IPS-15b (cell line): Measurements from ENCODE around the gene MEGF9.

Source experiments
- H3K27me3 ChIP-seq: one replicate; pipeline ENCODE4 v1.6.1; 2013; ENCODE audit warnings: low read length; ENCODE audit not compliant: control insufficient read depth, insufficient read depth
- H3K36me3 ChIP-seq: one replicate; pipeline ENCODE4 v1.6.1; 2013; ENCODE audit warnings: low read length; ENCODE audit not compliant: control insufficient read depth, insufficient read depth
- H3K4me1 ChIP-seq: one replicate; pipeline ENCODE4 v1.6.1; 2013; ENCODE audit warnings: mild to moderate bottlenecking, low read length; ENCODE audit not compliant: control insufficient read depth, insufficient read depth
- H3K4me3 ChIP-seq: one replicate; pipeline ENCODE4 v1.5.1; 2013; ENCODE audit warnings: low read depth, low read length
- H3K9ac ChIP-seq: one replicate; pipeline ENCODE4 v1.6.1; 2013; ENCODE audit warnings: low read depth, mild to moderate bottlenecking, low read length
- H3K9me3 ChIP-seq: one replicate; pipeline ENCODE4 v1.6.1; 2013; ENCODE audit warnings: mild to moderate bottlenecking, low read length; ENCODE audit not compliant: control insufficient read depth, insufficient read depth

MEGF9 gene

DNA sequence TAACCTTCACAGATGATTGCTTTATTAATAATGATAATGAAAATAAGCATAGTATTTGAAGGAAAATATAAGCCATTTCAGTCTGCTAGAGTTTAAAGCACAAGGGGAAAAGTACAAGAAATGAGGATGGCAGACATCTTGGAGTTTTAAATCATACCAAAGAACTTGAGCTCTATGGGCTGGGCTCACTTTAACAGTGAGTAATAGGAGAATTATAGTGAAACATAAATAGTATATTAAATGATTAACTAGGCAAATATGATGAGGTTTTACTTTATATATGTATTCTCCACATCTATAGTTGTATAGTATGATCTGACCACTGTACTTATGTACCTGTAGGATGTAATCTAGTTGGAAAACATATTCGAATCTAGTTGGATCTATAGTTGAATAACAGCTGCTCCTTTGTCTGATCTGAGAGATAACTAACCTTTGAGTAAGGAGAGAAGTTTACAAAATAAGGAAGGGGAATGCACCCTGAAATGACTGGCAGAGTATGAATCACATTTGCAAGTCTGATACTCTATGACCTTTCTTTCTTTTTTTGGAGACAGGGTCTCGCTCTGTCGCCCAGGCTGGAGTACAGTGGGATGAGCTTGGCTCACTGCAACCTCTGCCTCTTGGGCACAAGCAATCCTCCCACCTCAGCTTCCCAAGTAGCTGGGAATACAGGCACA, 17.6 kb downstream of the MEGF9 start:
- Histone ChIP-seq H3K27me3 (peaks cover 85% of the 10 kb centered on the region), H3K9me3 (no peaks in the 10 kb centered on the region), H3K4me1 (no peaks in the 10 kb centered on the region), H3K4me3 (no peak overlapping the region), H3K36me3 (no peaks in the 10 kb centered on the region), H3K9ac (no peak overlapping the region)

- no peak overlapping the region for H3K4me3 ChIP-seq
- H3K9ac ChIP-seq: no peak overlapping the region
- H3K9me3 ChIP-seq: no peaks in the 10 kb centered on the region
- peaks cover 100% of the 10 kb centered on the region for H3K27me3 ChIP-seq
- H3K36me3 ChIP-seq: no peaks in the 10 kb centered on the region
- H3K4me1 ChIP-seq: no peaks in the 10 kb centered on the region
Observed at GRCh38 chr9:120694559-120694958, 19.7 kb downstream of the MEGF9 start.

DNA sequence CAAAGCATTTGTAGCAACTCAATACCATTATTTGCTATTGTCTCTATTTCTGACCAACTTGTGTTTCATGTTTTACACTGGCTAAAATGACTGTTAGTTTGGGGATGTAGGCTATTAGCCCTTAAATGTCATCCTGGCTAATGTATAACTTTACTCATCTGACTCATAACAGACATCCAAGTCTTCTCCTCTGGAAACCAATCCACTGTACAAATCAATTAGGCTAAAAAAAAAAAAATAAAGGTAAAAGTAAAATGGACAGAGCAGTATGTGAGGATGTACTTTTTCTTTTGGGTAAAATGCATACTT, 20.6 kb downstream of the MEGF9 start:
- Histone ChIP-seq H3K9me3 (no peaks in the 10 kb centered on the region), H3K4me3 (no peak overlapping the region), H3K4me1 (no peaks in the 10 kb centered on the region), H3K36me3 (no peaks in the 10 kb centered on the region), H3K27me3 (peaks cover 100% of the 10 kb centered on the region), H3K9ac (no peak overlapping the region)

DNA sequence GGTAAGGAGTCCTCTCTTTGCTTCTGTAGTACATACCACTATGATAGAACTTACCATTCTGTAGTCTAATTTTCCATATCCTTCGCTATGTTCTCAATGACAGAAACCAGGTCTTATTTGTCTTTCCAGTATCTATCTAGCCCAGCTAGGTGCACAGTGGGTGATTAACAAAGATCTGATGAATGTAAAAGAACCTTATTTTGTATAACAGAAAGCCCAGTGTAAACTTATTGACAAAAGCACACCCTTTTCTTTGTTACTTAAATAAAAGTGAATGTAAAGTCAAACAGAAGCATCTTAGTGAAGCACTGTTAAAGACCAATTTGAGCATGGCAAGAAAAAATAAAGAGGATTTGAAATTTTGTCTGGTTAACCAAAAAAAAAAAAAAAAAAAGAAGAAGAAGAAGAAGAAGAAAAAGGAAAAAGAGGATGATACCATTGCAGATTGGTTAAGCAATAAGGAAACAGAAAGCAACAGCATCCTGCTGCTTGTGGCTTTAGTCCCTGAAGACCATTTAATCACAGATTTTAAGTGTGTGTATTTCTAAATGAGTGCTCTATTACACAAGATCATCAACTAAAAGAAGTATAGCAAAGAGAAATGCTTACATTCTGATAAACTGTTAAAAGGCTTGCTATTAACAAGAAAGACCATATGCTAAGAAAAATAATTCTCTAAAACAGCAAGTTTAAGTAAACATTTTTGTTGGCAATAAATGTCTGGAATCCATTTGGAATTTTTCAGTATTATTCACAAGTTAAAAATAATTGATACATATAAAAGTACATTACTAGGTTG, 21.2 kb downstream of the MEGF9 start:
- Histone ChIP-seq H3K27me3 (peaks cover 100% of the 10 kb centered on the region), H3K9ac (no peak overlapping the region), H3K4me1 (no peaks in the 10 kb centered on the region), H3K36me3 (no peaks in the 10 kb centered on the region), H3K9me3 (no peaks in the 10 kb centered on the region), H3K4me3 (no peak overlapping the region)

GRCh38 chr9:120690372-120690771, 23.9 kb downstream of the MEGF9 start:
- Histone ChIP-seq H3K4me1 (no peaks in the 10 kb centered on the region), H3K27me3 (peaks cover 95% of the 10 kb centered on the region), H3K9me3 (no peaks in the 10 kb centered on the region), H3K36me3 (no peaks in the 10 kb centered on the region), H3K9ac (no peak overlapping the region), H3K4me3 (no peak overlapping the region)

GRCh38 chr9:120689860-120690259, 24.4 kb downstream of the MEGF9 start:
- H3K4me3 ChIP-seq: no peak overlapping the region
- H3K4me1 ChIP-seq: no peaks in the 10 kb centered on the region
- H3K27me3 ChIP-seq: peaks cover 94% of the 10 kb centered on the region
- no peaks in the 10 kb centered on the region for H3K9me3 ChIP-seq
- H3K9ac ChIP-seq: no peak overlapping the region
- no peaks in the 10 kb centered on the region for H3K36me3 ChIP-seq

DNA sequence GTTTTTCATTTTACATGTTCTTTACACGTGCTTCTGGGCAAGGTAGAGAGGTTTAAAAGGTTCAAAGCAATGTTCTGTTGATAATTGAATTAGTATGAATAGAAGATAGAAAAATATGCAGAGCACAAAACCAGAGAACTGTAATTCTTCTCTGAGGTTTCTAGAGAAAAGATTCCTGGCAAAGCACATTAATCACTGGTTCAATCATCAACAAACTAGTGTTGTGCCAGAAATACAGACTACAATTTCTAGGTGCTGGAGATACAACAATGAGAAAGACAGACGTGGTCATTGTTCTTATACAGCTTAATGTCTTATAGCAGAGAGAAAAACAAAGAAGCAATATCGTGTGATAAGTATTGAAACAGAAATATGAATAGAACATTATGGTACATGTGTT, 25.5 kb downstream of the MEGF9 start:
- no peaks in the 10 kb centered on the region for H3K36me3 ChIP-seq
- no peaks in the 10 kb centered on the region for H3K4me1 ChIP-seq
- H3K27me3 ChIP-seq: peaks cover 86% of the 10 kb centered on the region

GRCh38 chr9:120683150-120683549, 31.1 kb downstream of the MEGF9 start:
- Histone ChIP-seq H3K4me1 (no peaks in the 10 kb centered on the region), H3K36me3 (no peaks in the 10 kb centered on the region), H3K9me3 (no peaks in the 10 kb centered on the region), H3K27me3 (peaks cover 30% of the 10 kb centered on the region), H3K4me3 (no peak overlapping the region), H3K9ac (no peak overlapping the region)

More for the DNA sequence above, 25.5 kb downstream of the MEGF9 start:
- no peaks in the 10 kb centered on the region for H3K9me3 ChIP-seq
- no peak overlapping the region for H3K9ac ChIP-seq
- H3K4me3 ChIP-seq: no peak overlapping the region

- Histone ChIP-seq H3K9me3 (no peaks in the 10 kb centered on the region), H3K4me3 (no peak overlapping the region), H3K4me1 (no peaks in the 10 kb centered on the region), H3K27me3 (peaks cover 12% of the 10 kb centered on the region), H3K36me3 (no peaks in the 10 kb centered on the region), H3K9ac (no peak overlapping the region)
Observed at GRCh38 chr9:120681121-120681520, 33.1 kb downstream of the MEGF9 start.

GRCh38 chr9:120680579-120680978, 33.7 kb downstream of the MEGF9 start:
- no peaks in the 10 kb centered on the region for H3K36me3 ChIP-seq
- peaks cover 9% of the 10 kb centered on the region for H3K27me3 ChIP-seq
- H3K4me1 ChIP-seq: no peaks in the 10 kb centered on the region
- H3K4me3 ChIP-seq: no peak overlapping the region
- H3K9ac ChIP-seq: no peak overlapping the region
- H3K9me3 ChIP-seq: no peaks in the 10 kb centered on the region

DNA sequence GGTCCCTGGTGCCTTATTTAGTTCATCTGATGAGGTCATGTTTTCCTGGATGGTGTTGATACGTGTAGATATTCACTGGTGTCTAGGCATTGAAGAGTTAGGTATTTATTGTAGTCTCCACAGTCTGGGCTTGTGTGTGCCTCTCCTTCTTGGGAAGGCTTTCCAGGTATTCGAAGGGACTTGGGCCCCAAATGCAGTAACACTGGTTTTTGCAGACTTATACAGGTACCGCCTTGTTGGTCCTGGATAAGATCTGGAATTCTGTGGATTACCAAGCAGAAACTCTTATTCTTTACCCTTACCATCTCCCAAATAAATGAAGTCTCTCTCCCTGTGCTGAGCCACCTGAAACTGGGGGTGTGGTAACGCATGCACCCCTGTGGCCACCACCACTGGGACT, 34.1 kb downstream of the MEGF9 start:
- peaks cover 5% of the 10 kb centered on the region for H3K27me3 ChIP-seq
- H3K4me3 ChIP-seq: no peak overlapping the region
- H3K4me1 ChIP-seq: no peaks in the 10 kb centered on the region
- no peaks in the 10 kb centered on the region for H3K36me3 ChIP-seq
- H3K9ac ChIP-seq: no peak overlapping the region
- no peaks in the 10 kb centered on the region for H3K9me3 ChIP-seq

DNA sequence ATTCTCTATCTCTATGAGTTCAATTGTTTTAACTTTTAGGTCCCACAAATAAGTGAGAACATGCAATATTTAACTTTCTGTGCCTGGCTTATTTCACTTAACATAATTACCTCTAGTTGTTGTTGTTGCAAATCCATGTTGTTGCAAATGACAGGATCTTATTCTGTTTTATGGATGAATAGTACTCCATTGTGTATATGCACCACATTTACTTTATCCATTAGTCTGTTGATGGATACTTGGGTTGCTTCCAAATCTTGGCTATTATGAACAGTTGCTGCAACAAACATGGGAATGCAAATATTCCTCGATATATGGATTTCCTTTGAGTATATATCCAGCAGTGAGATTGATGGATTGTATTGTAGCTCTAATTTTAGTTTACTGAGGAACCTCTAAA, 36.3 kb downstream of the MEGF9 start:
- no peaks in the 10 kb centered on the region for H3K36me3 ChIP-seq
- no peaks in the 10 kb centered on the region for H3K9me3 ChIP-seq
- H3K9ac ChIP-seq: no peak overlapping the region
- H3K4me3 ChIP-seq: no peak overlapping the region
- no peaks in the 10 kb centered on the region for H3K27me3 ChIP-seq
- H3K4me1 ChIP-seq: no peaks in the 10 kb centered on the region
